Endothelial cell of umbilical vein (primary cell): ENCODE results near the gene P2RX4. TPM values are rescaled to one million over a fixed set of nuclear protein-coding genes. Genes with fewer than 3 reads are reported as not detected.
"Not testable (repeated sequence)": the region's sequence is repeated elsewhere in the genome, so short reads cannot be mapped to it uniquely, and the experiment has no call there.

Experiments used
- BruUV-seq: library from RNA; stranded (reverse); fragments of 400-500 nt; replicated peaks from 2 replicates; lab custom pipeline; 2021; lab: Mats Ljungman, UMichigan
- CTCF ChIA-PET: fragments of 300-600, 350-600 bp; sonication (Branson Sonifier 250); formaldehyde crosslinking; loops from one replicate; lab custom pipeline; 2021; ENCODE audit warnings: antibody characterized with exemption, inconsistent platforms; lab: Charles Lee
- POLR2A ChIA-PET: fragments of 300-600, 350-600 bp; sonication (Branson Sonifier 250); formaldehyde crosslinking; loops from one replicate; lab custom pipeline; 2021; ENCODE audit warnings: antibody characterized with exemption, inconsistent platforms; lab: Charles Lee
- DNase-seq: peaks from one replicate; pipeline ENCODE4 v3.0.0-alpha.2; 2011; ENCODE audit warnings: low read depth, low spot score
- FAIRE-seq: peaks from 2 replicates; lab custom pipeline; 2011; peaks lifted over from hg19 to GRCh38; lab: Jason Lieb, UNC
- H2AFZ ChIP-seq: 2 replicates; pipeline ENCODE4 v1.6.0; 2012; ENCODE audit warnings: low read depth, low read length, control low read depth, inconsistent platforms
- H3K27ac ChIP-seq: 2 replicates; pipeline ENCODE4 v1.5.1; 2011; ENCODE audit warnings: low read depth, mild to moderate bottlenecking, control low read depth, low read length, moderate library complexity; ENCODE audit not compliant: insufficient read depth
- H3K27me3 ChIP-seq, 2 experiments: 2 replicates each; pipeline versions ENCODE4 v1.6.0 to v1.6.1; 2011; ENCODE audit warnings: low read length in 2 of 2, mixed read lengths in 1 of 2; ENCODE audit not compliant: control insufficient read depth in 2 of 2, insufficient read depth in 2 of 2
- H3K36me3 ChIP-seq, 2 experiments: 2 replicates in 1 of 2; 3 replicates in 1 of 2; pipeline ENCODE4 v1.5.1; 2011; ENCODE audit warnings: low read length in 2 of 2, mild to moderate bottlenecking in 1 of 2, moderate library complexity in 1 of 2; ENCODE audit not compliant: control insufficient read depth in 2 of 2, insufficient read depth in 2 of 2; ENCODE audit errors: extremely low read depth in 1 of 2
- H3K4me1 ChIP-seq: 3 replicates; pipeline ENCODE4 v1.5.1; 2011; ENCODE audit warnings: mild to moderate bottlenecking, low read length; ENCODE audit not compliant: control insufficient read depth, insufficient read depth; ENCODE audit errors: extremely low read depth
- H3K4me2 ChIP-seq: 2 replicates; pipeline ENCODE4 v1.6.1; 2011; ENCODE audit warnings: low read length, control low read depth, mixed read lengths; ENCODE audit not compliant: insufficient read depth
- H3K4me3 ChIP-seq, 3 experiments: fragments of 200-600 bp in 1 of 3; sonication (generic), shearing (Covaris generic) in 1 of 3; replicated peaks in 1 of 3; 2 replicates each; pipeline ENCODE4 v1.5.1; 2011 to 2016; ENCODE audit warnings: control low read depth in 3 of 3, low read length in 3 of 3, mild to moderate bottlenecking in 2 of 3, inconsistent platforms in 1 of 3, low read depth in 1 of 3, moderate library complexity in 1 of 3; ENCODE audit not compliant: insufficient read depth in 1 of 3
- H3K79me2 ChIP-seq: 2 replicates; pipeline ENCODE4 v1.6.0; 2012; ENCODE audit warnings: low read length, inconsistent platforms; ENCODE audit not compliant: control insufficient read depth, insufficient read depth
- H3K9ac ChIP-seq: replicated peaks from 2 replicates; pipeline ENCODE3; 2011; ENCODE audit warnings: low read length, control low read depth; ENCODE audit not compliant: insufficient read depth; ENCODE audit errors: extremely low read depth
- H3K9me1 ChIP-seq: replicated peaks from 3 replicates; pipeline ENCODE4 v1.6.0; 2011; ENCODE audit warnings: mild to moderate bottlenecking, low read length; ENCODE audit not compliant: control insufficient read depth, insufficient read depth; ENCODE audit errors: extremely low read depth
- H3K9me3 ChIP-seq: replicated peaks from 2 replicates; pipeline ENCODE4 v1.5.1; 2012; ENCODE audit warnings: low read length, inconsistent platforms; ENCODE audit not compliant: control insufficient read depth, insufficient read depth
- H4K20me1 ChIP-seq: replicated peaks from 2 replicates; pipeline ENCODE3; 2011; ENCODE audit warnings: mild to moderate bottlenecking, low read length; ENCODE audit not compliant: control insufficient read depth, insufficient read depth; ENCODE audit errors: extremely low read depth
- CTCF ChIP-seq, 2 donors: IDR thresholded peaks; 1 replicate in 1 of 2; 2 replicates in 1 of 2; pipeline ENCODE4 v1.5.1; 2011; ENCODE audit warnings: low read length in 2 of 2, mild to moderate bottlenecking in 2 of 2, moderate library complexity in 2 of 2, control low read depth in 1 of 2, inconsistent platforms in 1 of 2, low read depth in 1 of 2; ENCODE audit not compliant: insufficient read depth in 1 of 2; ENCODE audit errors: extremely low read depth in 1 of 2
- EZH2 ChIP-seq: IDR thresholded peaks from 2 replicates; pipeline ENCODE4 v1.6.1; 2012; ENCODE audit warnings: borderline replicate concordance, low read depth, mild to moderate bottlenecking, moderate library complexity, low read length, inconsistent platforms; ENCODE audit not compliant: severe bottlenecking
- FOS ChIP-seq: IDR thresholded peaks from 2 replicates; pipeline ENCODE4 v1.6.1; 2011; ENCODE audit warnings: mild to moderate bottlenecking, low read length, moderate library complexity, borderline replicate concordance; ENCODE audit not compliant: insufficient read depth
- GATA2 ChIP-seq: IDR thresholded peaks from 2 replicates; pipeline ENCODE4 v1.7.0; 2011; ENCODE audit warnings: low read depth, mild to moderate bottlenecking, moderate library complexity, mixed read lengths, low read length; ENCODE audit not compliant: insufficient read length, insufficient read depth
- JUN ChIP-seq: IDR thresholded peaks from 2 replicates; pipeline ENCODE4 v1.6.1; 2011; ENCODE audit warnings: borderline replicate concordance, low read depth; ENCODE audit not compliant: insufficient read length, insufficient read depth
- MAX ChIP-seq: IDR thresholded peaks from 2 replicates; pipeline ENCODE4 v1.6.1; 2011; ENCODE audit not compliant: insufficient read depth, insufficient read length
- MYC ChIP-seq: IDR thresholded peaks from one replicate; pipeline ENCODE4 v1.6.1; 2011; ENCODE audit warnings: mild to moderate bottlenecking, low read depth, low read length
- POLR2A ChIP-seq: IDR thresholded peaks from 2 replicates; pipeline ENCODE4 v1.6.1; 2012; ENCODE audit warnings: low read depth, mild to moderate bottlenecking, control low read depth, low read length
- POLR2AphosphoS5 ChIP-seq: IDR thresholded peaks from 2 replicates; pipeline ENCODE4 v1.6.1; 2012; ENCODE audit warnings: low read depth, mild to moderate bottlenecking, control low read depth, low read length, moderate library complexity; ENCODE audit not compliant: insufficient read depth
- dilution Hi-C: fragments of 300-500 bp; cut with MboI; formaldehyde crosslinking; loops from one replicate; pipeline ENCODE4 v1.15.0; 2019; ENCODE audit warnings: low sequenced_read_pairs; ENCODE audit not compliant: extremely low pct_ligation_motif_present
- intact Hi-C: fragments of 100-400 bp; cut with micrococcal nuclease; formaldehyde crosslinking; loops from one replicate; pipeline ENCODE4 v1.10.0; 2022
- polyA plus RNA-seq, 4 experiments: library from polyadenylated mRNA; depleted of rRNA in 3 of 4; stranded (reverse) in 3 of 4; unstranded in 1 of 4; fragments of >200 nt; gene quantifications; 2 replicates each; pipeline versions ENCODE4 v1.2.1 to v1.2.3, GENCODE V29; 2011 to 2012; ENCODE audit warnings: missing spikeins in 1 of 4
- total RNA-seq: library from RNA; stranded (reverse); gene quantifications from 2 replicates; pipeline ENCODE4 v1.2.3, GENCODE V29; 2021

The P2RX4 gene
- total and polyA plus RNA-seq, 2 donors (not counting 3 experiments of a cell fraction or from before 2014, with no cell fraction given) = 92.8 to 116 TPM

- Histone ChIP-seq H3K9me3 (no peaks in the 10 kb centered on the region), H3K79me2 (no peaks in the 10 kb centered on the region), H2AFZ (peak overlapping the region; percentile 20), H3K27ac (no peak overlapping the region), H4K20me1 (no peaks in the 10 kb centered on the region), H3K4me3 (no peak overlapping the region), H3K9ac (no peak overlapping the region), H3K9me1 (no peaks in the 10 kb centered on the region), H3K4me1 (peaks cover 14% of the 10 kb centered on the region), H3K36me3 (no peaks in the 10 kb centered on the region), H3K27me3 (no peaks in the 10 kb centered on the region), H3K4me2 (no peak overlapping the region)
- DNase-seq (no peak), FAIRE-seq (no peak)
- POLR2A ChIA-PET = no interaction called here
- intact Hi-C loops (no loop called here), dilution Hi-C loops (no loop called here)
- BruUV-seq = no TSS peak
- no peak for TF ChIP-seq MAX
- no peak for TF ChIP-seq FOS
- TF ChIP-seq CTCF (IDR thresholded peaks at IDR 0.05; ENCODE audit: extremely low read depth in 1 of 2, insufficient read depth in 1 of 2, low read depth in 1 of 2, low read length in 2 of 2) = no peak
- TF ChIP-seq POLR2AphosphoS5 = no peak
- TF ChIP-seq MYC = no peak
- no peak for TF ChIP-seq EZH2
- TF ChIP-seq GATA2 = no peak
- TF ChIP-seq JUN = no peak
- TF ChIP-seq POLR2A = no peak
- CTCF ChIA-PET = no interaction called here
Observed at GRCh38 chr12:121198949-121199348, 11.0 kb upstream of the P2RX4 start.

GRCh38 chr12:121201140-121201539, 8.8 kb upstream of the P2RX4 start:
- H3K9ac ChIP-seq, H3K9me1 ChIP-seq, BruUV-seq, H3K4me2 ChIP-seq, H3K4me3 ChIP-seq, H2AFZ ChIP-seq, CTCF ChIA-PET, intact Hi-C loops, dilution Hi-C loops, H3K27ac ChIP-seq, H3K36me3 ChIP-seq, H3K9me3 ChIP-seq, POLR2A ChIA-PET, H3K27me3 ChIP-seq, FAIRE-seq, H3K79me2 ChIP-seq, H4K20me1 ChIP-seq, DNase-seq: not testable (repeated sequence)
- peaks cover 24% of the 10 kb centered on the region for H3K4me1 ChIP-seq
